ENCODE results near the gene LARP4.
"Not testable (repeated sequence)": the region's sequence is repeated elsewhere in the genome, so short reads cannot be mapped to it uniquely, and the experiment has no call there.

Gene LARP4

DNA sequence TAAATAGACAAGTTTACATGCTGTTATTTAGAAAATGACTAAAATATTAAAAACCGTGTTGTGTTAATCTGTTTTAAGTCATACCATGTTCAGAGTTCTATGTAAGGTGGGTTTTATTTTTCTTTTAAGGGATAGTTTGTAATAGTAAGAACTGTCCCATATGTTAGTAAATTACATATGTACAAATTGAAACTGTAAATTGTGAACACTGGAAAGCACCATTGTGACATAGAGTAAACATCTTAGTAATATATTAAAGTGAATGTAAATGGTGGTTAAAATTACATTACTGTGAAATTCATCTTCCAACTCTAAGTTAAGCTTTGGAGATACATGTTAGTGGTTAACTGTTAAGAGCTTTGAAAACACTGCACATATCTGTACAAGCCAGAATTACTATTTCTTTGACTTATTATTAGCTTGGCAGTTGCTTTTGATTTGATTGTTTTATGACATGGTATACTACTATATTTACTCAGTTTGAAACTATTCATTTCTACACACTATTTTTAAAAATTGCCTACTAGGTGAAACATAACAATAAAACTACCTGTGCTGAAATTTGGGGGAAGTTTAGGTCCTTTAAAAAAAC is 76.7 kb downstream of the LARP4 start:
- no peaks in the 10 kb centered on the region for H3K9me3 ChIP-seq
- H3K4me3 ChIP-seq, result no peak overlapping the region
- TF ChIP-seq Cebpa-rat (IDR thresholded peaks at IDR 0.05), result no peak
- no peaks in the 10 kb centered on the region for H3K4me1 ChIP-seq
- no peaks in the 10 kb centered on the region for H3K27me3 ChIP-seq
- H3K27ac ChIP-seq, result no peak overlapping the region
- H3K9ac ChIP-seq, result no peak overlapping the region
- H3K36me3 ChIP-seq, result peaks cover 54% of the 10 kb centered on the region
- no peak overlapping the region for H3K4me2 ChIP-seq
- no peaks in the 10 kb centered on the region for H4K20me1 ChIP-seq

DNA sequence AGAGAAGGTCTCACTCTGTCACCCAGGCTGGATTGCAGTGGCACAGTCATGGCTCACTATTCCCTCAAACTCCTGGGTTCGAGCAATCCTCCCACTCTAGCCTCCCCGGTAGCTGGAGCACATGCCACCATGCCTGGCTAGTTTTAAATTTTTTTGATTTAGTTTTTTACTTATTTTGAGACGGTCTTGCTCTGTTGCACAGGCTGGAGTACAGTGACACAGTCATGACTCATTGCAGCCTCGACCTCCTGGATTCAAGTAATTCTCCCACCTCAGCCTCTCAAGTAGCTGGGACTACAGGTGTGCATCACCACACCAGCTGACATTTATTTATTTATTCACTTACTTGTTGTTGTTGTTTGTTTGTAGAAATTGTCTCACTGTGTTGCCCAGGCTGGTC is 81.9 kb downstream of the LARP4 start:
- Histone ChIP-seq H3K4me3 (no peak overlapping the region), H3K27me3 (no peaks in the 10 kb centered on the region), H4K20me1 (no peaks in the 10 kb centered on the region), H3K36me3 (peaks cover 7% of the 10 kb centered on the region; the same call in 1 of the 2 replicates), H3K9ac (no peak overlapping the region), H3K9me3 (no peaks in the 10 kb centered on the region), H3K4me1 (no peaks in the 10 kb centered on the region), H3K4me2 (no peak overlapping the region), H3K27ac (no peak overlapping the region)
- TF ChIP-seq Cebpa-rat (IDR thresholded peaks at IDR 0.05), result no peak

DNA sequence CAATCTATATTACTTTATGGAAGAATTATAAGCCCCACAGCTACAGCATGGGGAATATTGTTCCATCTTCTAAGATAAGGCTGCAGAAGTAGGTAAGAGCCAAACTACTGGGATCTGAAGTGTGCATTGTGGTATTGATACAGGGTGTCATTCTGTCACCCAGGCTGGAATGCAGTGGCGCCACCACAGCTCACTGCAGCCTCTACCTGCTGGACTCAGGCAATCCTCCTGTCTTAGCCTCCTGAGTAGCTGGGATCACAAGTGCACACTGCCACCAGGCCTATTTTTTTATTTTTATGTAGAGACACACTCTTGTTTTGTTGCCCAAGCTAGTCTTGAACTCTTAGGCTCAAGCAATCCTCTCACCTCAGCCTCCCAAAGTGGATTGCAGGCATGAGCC is 82.8 kb downstream of the LARP4 start:
- Histone ChIP-seq H3K9ac (no peak overlapping the region), H3K36me3 (peaks cover 7% of the 10 kb centered on the region; the same call in 1 of the 2 replicates), H3K9me3 (no peaks in the 10 kb centered on the region), H3K27me3 (no peaks in the 10 kb centered on the region), H3K27ac (no peak overlapping the region), H3K4me3 (no peak overlapping the region), H3K4me2 (no peak overlapping the region), H4K20me1 (no peaks in the 10 kb centered on the region), H3K4me1 (no peaks in the 10 kb centered on the region)
- TF ChIP-seq Cebpa-rat (IDR thresholded peaks at IDR 0.05), result no peak

DNA sequence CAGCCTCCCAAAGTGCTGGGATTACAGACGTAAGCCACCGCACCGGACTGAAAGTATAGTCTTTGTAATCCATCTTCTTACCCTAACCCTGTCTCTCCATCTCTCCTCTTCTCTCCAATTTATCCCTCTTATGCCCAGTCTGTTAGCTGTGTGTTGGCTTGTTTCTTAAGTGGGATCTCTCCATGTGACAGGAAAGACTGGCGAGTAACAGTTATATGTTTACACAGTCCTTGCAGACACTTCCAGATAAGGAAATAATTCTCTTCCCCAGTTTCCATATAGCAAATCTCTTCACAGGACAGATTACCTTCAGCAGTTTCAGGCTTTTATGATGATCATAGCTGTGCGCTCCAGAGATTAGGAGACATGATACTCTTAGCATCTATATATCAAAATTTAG is 88.1 kb downstream of the LARP4 start:
- TF ChIP-seq Cebpa-rat (IDR thresholded peaks at IDR 0.05), result no peak
- H3K9ac ChIP-seq, result no peak overlapping the region

DNA sequence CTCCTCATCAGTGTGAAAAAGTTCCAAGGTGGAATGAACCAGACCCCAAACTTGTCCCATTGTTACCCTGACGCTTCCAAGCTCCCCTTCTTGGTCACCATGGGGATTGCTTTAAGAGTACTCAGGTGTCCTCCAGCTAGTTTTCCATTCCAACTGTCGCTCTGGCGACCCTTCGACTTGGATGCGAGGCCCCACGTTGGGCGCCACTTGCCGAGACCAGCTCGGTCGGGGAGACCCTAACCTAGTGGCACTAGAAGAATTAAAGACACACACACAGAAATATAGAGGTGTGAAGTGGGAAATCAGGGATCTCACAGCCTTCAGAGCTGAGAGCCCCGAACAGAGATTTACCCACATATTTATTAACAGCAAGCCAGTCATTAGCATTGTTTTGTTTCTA is 97.4 kb downstream of the LARP4 start:
- not testable (repeated sequence) for H3K27me3 ChIP-seq, H3K4me3 ChIP-seq, H3K4me2 ChIP-seq, H3K4me1 ChIP-seq, H3K9ac ChIP-seq, H3K36me3 ChIP-seq, H3K27ac ChIP-seq, H4K20me1 ChIP-seq
- H3K9me3 ChIP-seq, result peaks cover 83% of the 10 kb centered on the region

More for the DNA sequence above, 88.1 kb downstream of the LARP4 start:
- Histone ChIP-seq H3K4me2 (no peak overlapping the region), H3K4me3 (no peak overlapping the region), H4K20me1 (no peaks in the 10 kb centered on the region), H3K4me1 (no peaks in the 10 kb centered on the region), H3K9me3 (peaks cover 43% of the 10 kb centered on the region), H3K36me3 (no peaks in the 10 kb centered on the region), H3K27ac (no peak overlapping the region), H3K27me3 (no peaks in the 10 kb centered on the region)

DNA sequence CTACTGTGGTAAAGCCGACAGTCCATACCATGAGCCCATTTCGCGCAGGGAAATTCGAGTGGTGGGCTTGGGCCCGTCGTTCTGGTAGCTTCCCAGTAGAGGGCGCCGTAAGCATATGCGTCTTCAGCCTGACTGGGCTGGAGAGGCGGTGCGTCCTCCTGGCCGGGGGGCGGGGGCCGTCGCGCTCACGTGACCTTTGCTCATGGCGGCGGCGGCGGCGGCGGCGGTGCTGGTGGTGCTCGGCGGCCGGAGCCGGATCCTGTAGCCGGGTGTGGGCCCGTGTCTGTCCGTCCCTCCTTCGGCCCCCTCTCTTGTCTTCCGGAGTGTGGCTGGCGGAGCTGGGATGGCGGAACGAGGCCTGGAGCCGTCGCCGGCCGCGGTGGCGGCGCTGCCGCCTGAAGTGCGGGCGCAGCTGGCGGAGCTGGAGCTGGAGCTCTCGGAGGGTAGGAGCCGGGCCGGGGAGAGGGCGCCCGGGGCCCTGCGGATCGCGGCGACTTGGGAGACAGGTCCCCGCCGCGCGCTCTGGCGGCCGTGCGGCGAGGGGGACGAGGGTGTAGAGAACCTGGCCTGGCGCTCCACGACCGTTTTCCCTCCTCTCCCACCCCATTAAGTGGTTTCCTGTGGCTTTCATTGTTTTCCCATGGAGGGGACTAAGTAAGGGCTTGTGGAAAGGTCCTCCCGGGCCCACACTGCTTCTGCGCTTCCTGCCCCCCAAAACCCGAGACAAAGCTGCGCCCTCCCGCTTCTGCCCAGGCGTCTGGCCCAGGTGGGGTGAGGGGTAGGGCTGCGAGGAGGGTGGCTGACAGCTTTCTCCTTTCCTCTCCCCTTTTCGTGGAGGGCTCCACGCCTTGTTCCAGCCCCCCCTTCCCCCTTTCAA is 104.4 kb downstream of the LARP4 start, which contains the start of gene DIP2B:
Gene DIP2B (plus strand): TSS at position 188 of the 877 bp plus-strand sequence. CDS start 156 bp downstream, at position 344.
- H3K27me3 ChIP-seq, result no peaks in the 10 kb centered on the region
- peak within 1 kb of the TSS; percentile 94 for H3K27ac ChIP-seq
- H3K9ac ChIP-seq, result peak within 1 kb of the TSS; percentile 97
- H3K4me2 ChIP-seq, result peak within 1 kb of the TSS; percentile 87
- no peaks in the 10 kb centered on the region for H3K36me3 ChIP-seq
- peaks cover 16% of the 10 kb centered on the region for H3K9me3 ChIP-seq
- H3K4me1 ChIP-seq, result peaks cover 32% of the 10 kb centered on the region
- peaks cover 37% of the 10 kb centered on the region for H4K20me1 ChIP-seq
- H3K4me3 ChIP-seq, result peak within 1 kb of the TSS; percentile 96
- TF ChIP-seq Cebpa-rat (IDR thresholded peaks at IDR 0.05), result no peak

DNA sequence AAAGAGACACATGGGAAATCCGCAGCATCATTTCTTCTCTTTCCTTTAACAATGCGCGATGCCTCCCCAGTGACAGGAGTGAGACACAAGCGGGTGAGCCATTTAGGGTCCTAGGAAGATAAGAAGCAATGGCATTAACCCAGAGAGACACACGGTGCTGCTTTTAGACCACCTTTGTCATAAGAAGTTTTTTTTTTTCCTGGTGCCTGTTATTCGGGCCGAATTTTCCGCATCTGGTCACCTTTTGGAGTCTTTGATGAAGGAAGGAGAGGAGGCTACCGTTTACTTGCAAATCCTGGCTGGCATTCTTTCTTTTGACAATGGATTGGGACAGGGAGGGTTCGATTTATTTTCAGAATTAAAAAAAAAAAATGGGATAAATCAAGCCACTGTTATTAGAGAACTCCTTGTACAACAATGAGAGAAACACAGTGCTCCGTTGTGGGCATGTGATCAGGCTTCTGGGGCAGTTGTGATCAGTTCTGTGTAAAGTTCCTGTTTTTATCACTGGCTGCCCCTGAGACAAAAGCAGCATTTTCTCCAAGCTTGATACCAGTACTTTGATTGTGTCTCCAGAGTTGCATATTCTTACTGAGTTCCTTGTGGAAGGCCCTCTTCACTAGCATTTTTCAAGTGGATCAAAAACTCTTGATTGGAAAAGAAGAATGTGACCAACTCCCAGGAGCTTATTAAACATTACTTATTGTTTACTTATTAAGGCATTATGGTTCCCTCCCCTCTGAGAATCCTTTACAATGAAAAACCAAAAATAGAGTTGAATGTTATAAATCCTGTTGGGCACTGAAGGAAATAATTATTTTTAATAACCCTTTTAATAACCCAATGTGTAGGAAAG is 105.2 kb downstream of the LARP4 start:
- no peaks in the 10 kb centered on the region for H3K36me3 ChIP-seq
- H3K27ac ChIP-seq, result peak overlapping the region; percentile 94
- peaks cover 32% of the 10 kb centered on the region for H3K4me1 ChIP-seq
- TF ChIP-seq Cebpa-rat (IDR thresholded peaks at IDR 0.05), result no peak
- no peaks in the 10 kb centered on the region for H3K27me3 ChIP-seq
- peak overlapping the region; percentile 97 for H3K9ac ChIP-seq
- H4K20me1 ChIP-seq, result peaks cover 46% of the 10 kb centered on the region
- H3K4me3 ChIP-seq, result peak overlapping the region; percentile 96
- H3K9me3 ChIP-seq, result peaks cover 7% of the 10 kb centered on the region
- H3K4me2 ChIP-seq, result peak overlapping the region; percentile 87

DNA sequence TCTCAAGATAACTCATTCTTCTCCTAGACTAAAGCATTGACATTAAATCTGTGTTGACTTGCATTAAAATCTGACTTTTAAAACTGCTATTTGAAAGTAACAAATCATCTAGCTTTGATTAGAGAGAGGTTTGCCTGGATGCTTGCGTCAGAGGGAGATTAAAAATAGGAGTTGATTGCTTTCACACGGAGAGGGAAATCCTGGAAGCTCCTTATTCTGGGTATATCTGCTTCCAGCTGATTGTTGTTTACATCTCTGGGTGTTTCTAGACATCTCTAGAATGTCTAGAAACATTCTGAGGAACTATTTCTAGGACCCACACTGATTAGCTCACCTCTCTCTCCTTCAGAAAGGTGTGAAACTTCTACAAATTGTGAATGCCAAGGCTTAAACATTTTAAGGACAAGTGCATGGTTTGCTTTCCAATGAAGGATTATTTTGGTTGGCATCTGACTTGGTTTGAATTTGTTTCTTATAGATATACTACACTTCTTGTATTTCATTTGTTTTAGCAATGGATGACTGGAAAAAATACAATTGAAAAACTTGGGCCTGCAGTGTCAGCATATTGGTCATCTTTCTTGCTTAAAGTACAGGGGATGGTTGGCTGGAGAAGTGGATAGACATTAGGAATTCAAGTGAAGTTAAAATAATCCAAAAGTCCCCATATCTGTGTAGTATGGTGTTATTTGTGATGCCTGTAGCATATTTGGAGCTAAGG is 106.2 kb downstream of the LARP4 start:
- H3K4me1 ChIP-seq, result peaks cover 32% of the 10 kb centered on the region
- TF ChIP-seq Cebpa-rat (IDR thresholded peaks at IDR 0.05), result no peak
- H3K4me2 ChIP-seq, result peak overlapping the region; percentile 87
- H3K36me3 ChIP-seq, result no peaks in the 10 kb centered on the region
- peak overlapping the region; percentile 96 for H3K4me3 ChIP-seq
- H3K27me3 ChIP-seq, result no peaks in the 10 kb centered on the region
- H3K9me3 ChIP-seq, result no peaks in the 10 kb centered on the region
- peak overlapping the region; percentile 97 for H3K9ac ChIP-seq
- H4K20me1 ChIP-seq, result peaks cover 55% of the 10 kb centered on the region
- peak overlapping the region; percentile 94; the same call in 1 of the 2 replicates for H3K27ac ChIP-seq

DNA sequence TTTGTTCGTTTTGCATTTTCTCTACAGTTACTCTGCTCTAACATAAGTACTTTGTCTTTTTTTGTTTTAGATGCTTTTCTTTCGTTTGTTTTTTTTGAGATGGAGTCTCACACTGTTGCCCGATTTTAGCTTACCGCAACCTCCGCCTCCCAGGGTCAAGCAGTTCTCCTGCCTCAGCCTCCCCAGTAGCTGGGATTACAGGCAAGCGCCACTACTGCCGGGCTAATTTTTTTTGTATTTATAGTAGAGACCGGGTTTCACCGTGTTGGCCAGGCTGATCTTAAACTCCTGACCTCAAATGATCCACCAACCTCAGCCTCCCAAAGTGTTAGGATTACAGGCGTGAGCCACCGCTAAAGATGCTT is 106.8 kb downstream of the LARP4 start:
- no peak overlapping the region for H3K4me3 ChIP-seq
- H3K9ac ChIP-seq, result peak overlapping the region; percentile 97
- peak overlapping the region; percentile 87 for H3K4me2 ChIP-seq
- peaks cover 60% of the 10 kb centered on the region for H4K20me1 ChIP-seq
- no peaks in the 10 kb centered on the region for H3K27me3 ChIP-seq
- H3K36me3 ChIP-seq, result 0 out of 2 replicates have a peak, but pooled peaks cover 3% of the 10 kb centered on the region
- no peak overlapping the region for H3K27ac ChIP-seq
- peaks cover 32% of the 10 kb centered on the region for H3K4me1 ChIP-seq
- H3K9me3 ChIP-seq, result no peaks in the 10 kb centered on the region
- no peak for TF ChIP-seq Cebpa-rat (IDR thresholded peaks at IDR 0.05)
